MV-4-11 (cell line): ENCODE results near the gene OR5K1.

ENCODE experiments used
- DNase-seq: peaks from one replicate; lab custom pipeline; 2025; lab: John Stamatoyannopoulos, UW

The OR5K1 gene

DNA sequence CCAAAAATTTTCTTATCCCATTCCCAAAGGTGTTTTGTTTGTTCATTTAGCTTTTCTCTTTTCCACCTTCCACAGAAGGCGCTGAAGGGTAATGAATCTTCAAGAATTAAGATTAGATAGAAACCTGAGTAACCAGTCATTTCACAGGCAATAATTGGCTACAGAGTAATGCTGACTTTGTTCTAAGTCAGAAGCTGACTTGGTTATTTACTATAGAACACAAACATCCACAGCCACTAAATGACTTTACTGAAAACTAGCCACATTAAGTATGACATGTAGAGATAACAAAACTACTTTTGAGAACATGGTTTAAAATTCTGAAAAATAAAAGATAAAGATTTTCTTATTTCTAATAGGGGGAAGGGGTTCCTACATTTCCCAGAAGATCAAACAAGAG is 51.9 kb downstream of the OR5K1 start:
- DNase-seq, result no peak

DNA sequence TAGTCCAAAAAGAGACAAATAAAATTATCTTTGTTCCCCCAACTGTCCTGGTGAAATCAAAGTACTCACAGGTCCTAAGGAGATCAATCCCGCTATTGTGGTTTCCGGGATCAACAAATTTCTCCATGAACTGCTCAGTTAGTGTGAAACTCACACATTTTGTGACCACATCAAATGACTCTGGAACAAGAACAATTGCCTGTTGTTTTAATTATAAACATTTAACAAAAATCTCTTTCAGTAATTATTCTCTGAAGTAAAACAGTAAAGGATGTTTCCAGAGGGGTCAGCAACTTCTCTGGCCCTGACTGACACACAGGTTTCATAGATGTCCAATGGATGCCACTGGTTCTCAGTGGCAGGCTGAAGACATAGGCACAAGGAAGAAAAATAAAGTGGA is 55.8 kb downstream of the OR5K1 start:
- DNase-seq, result no peak

DNA sequence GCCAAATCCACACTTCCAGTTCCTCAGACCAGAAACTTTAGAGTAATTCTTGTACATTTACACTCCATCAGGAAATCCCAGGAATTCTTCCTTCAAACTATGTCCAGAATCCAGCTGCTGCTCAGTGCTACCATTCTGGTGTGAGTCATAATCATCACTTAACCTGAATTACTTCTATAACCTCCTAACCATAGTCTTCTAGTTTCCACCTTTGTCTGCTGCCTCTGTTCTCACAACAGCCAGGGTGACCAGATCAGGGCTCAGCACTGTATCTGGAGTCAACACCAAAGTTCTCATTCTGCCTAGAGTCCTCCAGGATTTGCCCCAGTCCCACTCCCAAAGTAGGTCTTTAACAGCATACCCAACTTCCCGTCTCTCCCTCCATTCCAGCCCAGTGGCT is 56.4 kb downstream of the OR5K1 start:
- DNase-seq, result no peak

DNA sequence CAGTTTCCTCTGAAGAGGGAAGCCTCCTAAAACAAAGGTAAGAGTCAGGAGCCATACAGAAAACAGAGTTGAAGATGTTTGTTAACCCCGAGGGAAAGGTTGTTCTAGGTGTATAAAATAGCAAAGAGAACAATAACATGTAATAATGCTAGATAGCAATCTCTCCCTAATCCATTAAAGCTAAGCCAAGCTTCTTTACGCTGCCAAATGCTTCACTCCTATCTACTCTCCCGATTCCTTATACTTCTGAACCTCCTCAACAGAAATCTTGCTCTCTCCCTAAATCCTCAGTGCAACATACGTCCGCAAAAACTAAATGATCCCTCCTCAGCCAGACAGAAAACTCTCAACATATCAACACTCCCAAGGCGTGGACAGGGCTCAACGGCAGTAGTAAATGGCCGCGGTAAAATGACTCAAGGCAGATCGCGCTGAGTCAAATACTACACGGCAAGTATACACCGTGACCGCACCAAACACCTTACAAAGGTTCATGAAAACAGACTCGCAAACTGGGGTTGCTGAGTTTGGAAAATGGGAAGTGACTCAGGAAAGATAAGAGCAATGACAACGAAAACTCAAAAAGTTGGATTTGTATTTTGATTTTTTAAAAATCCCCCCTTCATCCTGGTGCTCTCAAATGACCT is 59.0 kb downstream of the OR5K1 start:
- DNase-seq, result no peak
